VCaP (cell line): ENCODE results near the gene RO60.
"Not testable (repeated sequence)": the region's sequence is repeated elsewhere in the genome, so short reads cannot be mapped to it uniquely, and the experiment has no call there.

Experiments
- H3K27ac ChIP-seq: fragments of 450-650 bp; 2 replicates; pipeline ENCODE4 v1.5.1; 2017
- CTCF ChIP-seq: fragments of 450-650 bp; conservative IDR thresholded peaks from 2 replicates; pipeline ENCODE4 v1.5.1; 2017; ENCODE audit warnings: mild to moderate bottlenecking, moderate library complexity

Gene RO60

GRCh38 chr1:193025218-193025617 lies 34.2 kb upstream of the RO60 start:
- TF ChIP-seq CTCF = no peak
- no peak overlapping the region for H3K27ac ChIP-seq

DNA sequence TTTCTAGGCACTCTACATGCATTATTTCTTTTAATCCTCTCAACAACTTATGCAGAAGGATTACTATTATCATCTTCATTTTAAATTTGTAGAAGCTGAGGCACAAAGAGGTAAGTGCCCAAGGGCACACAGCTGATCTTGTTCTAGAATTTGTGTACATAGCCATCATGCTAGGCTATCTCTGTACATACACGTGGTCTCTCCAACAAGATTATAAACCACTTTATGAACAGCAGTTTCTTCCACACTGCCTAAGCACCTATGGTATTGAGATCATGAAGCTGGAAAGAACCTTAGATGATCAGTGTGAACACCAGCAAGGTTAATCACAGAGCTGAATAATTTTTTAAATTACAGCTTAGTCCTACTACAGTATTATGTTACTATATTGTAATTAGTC lies 29.1 kb upstream of the RO60 start:
- H3K27ac ChIP-seq = no peak overlapping the region
- TF ChIP-seq CTCF = no peak

GRCh38 chr1:193031431-193031830 lies 28.0 kb upstream of the RO60 start:
- no peak overlapping the region for H3K27ac ChIP-seq
- peak; percentile 51 for TF ChIP-seq CTCF

GRCh38 chr1:193032643-193033427 lies 26.6 kb upstream of the RO60 start:
- not testable (repeated sequence) for H3K27ac ChIP-seq

DNA sequence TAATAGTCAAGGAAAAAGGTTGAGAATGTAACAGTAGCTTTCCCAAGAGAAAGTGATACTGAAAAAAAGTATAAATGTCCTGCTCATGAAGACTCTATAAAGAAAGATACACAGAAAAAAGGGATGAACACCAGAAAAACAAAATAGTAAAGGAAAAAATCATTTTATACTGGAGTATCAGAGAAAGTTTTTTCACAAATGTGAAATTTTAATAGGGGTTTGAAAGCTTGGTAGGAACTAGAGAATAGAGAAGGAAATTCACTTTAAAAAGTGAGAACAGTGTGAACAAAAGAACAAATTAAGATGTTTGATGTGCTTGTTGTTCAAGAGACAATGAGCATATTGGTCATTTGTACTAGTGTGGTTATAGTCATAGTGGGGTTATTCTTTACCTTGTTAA lies 25.8 kb upstream of the RO60 start:
- H3K27ac ChIP-seq = no peak overlapping the region
- no peak for TF ChIP-seq CTCF

DNA sequence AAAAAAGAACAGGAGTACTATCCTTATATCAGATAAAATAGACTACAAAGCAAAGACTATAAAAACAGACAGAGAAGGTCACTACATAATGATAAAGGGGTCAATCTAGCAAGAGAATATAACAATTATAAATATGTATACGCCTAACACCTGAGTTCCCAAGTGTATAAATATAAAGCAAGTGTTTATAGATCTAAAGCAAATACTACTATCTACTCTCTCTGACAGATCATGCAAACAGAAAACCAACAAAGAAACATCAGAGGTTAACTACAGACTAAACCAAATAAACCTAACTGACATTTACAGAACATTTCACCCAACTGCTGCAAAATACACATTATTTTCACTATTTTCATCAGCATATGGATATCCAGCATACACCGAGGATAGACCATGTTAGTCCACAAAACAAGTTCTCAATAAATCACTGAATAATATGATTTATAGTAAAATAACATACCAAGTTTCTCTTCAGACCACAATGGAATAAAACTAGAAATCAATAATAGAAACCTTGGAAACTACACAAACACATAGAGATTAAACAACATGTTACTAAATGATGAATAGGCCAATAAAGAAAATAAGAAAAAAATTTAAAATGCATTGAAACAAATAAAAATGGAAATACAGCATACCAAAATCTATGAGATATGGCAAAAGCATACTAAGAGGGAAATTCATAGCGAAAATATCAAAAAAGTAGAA lies 22.9 kb upstream of the RO60 start:
- no peak overlapping the region; the same call in 1 of the 2 replicates for H3K27ac ChIP-seq
- TF ChIP-seq CTCF = no peak

DNA sequence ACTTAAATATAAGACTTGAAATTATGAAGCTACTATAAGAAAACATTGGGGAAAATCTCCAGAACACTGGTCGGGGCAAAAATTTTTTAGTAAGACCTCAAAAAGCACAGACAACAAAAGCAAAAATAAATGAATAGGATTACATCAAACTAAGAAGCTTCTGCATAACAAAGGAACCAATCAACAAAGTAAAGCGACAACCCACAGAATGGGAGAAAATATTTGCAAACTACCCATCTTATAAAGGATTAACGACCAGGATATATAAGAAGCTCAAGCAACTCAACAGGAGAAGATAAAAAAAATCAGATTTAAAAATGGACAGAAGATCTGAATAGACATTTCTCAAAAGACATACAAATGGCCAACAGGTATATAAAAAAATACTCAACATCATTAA lies 19.4 kb upstream of the RO60 start:
- no peak overlapping the region for H3K27ac ChIP-seq
- no peak for TF ChIP-seq CTCF
